C4-2B (cell line): ENCODE results near the gene IER5.

Experiments
- CTCF ChIP-seq: fragments of 450-650 bp; conservative IDR thresholded peaks from 2 replicates; pipeline ENCODE4 v1.5.1; 2017; ENCODE audit warnings: mild to moderate bottlenecking
- ZFX ChIP-seq: fragments of 450-650 bp; IDR thresholded peaks from 2 replicates; pipeline ENCODE4 v1.6.1; 2017

- TF ChIP-seq CTCF: no peak
- no peak for TF ChIP-seq ZFX
Observed at GRCh38 chr1:181097242-181097641, 8.7 kb downstream of the IER5 start.
